Upper lobe of right lung (tissue), 1 donor: ENCODE data around the gene IBA57. TPM values are rescaled to one million over a fixed set of nuclear protein-coding genes. Genes with fewer than 3 reads are reported as not detected.
"Not testable (repeated sequence)": the region's sequence is repeated elsewhere in the genome, so short reads cannot be mapped to it uniquely, and the experiment has no call there.

Source experiments
- ATAC-seq: fragments of 200-7000 bp; cut with Tn5 transposase; one replicate; pipeline ENCODE4 v1.9.1; 2020; ENCODE audit warnings: mild to moderate bottlenecking, moderate library complexity
- DNase-seq: peaks from one replicate; pipeline ENCODE4 v3.0.0-alpha.2; 2020
- H3K27ac ChIP-seq: fragments of 200-600 bp; one replicate; pipeline ENCODE4 v1.8.0; 2022
- H3K27me3 ChIP-seq: fragments of 200-600 bp; one replicate; pipeline ENCODE4 v1.8.0; 2022; ENCODE audit warnings: mild to moderate bottlenecking
- H3K36me3 ChIP-seq: fragments of 200-600 bp; one replicate; pipeline ENCODE4 v1.8.0; 2022
- H3K4me1 ChIP-seq: fragments of 200-600 bp; one replicate; pipeline ENCODE4 v1.8.0; 2022
- H3K4me3 ChIP-seq: fragments of 200-600 bp; one replicate; pipeline ENCODE4 v1.8.0; 2022; ENCODE audit warnings: mild to moderate bottlenecking
- H3K9me3 ChIP-seq: fragments of 200-600 bp; one replicate; pipeline ENCODE4 v1.8.0; 2022
- intact Hi-C: fragments of 100-400 bp; cut with DNase I; formaldehyde crosslinking; loops from one replicate; pipeline ENCODE4 v1.11.0; 2022
- total RNA-seq: library from RNA; stranded (reverse); fragmentation: NEBNext Ultra II Directional; extraction: Animal tissue kit (Norgen Biotek cat#: 25700); gene quantifications from one replicate; pipeline ENCODE4 v1.2.1, GENCODE V29; 2021
- TF ChIP-seq, protein P1 (sequence below): fragments of 200-600 bp; IDR thresholded peaks from one replicate; pipeline ENCODE4 v1.8.0; 2022; ENCODE audit warnings: antibody characterized with exemption
- donor health status: DM: no; HTN: yes; CAD: no; lungs with severe emphysema.

The IBA57 gene
- total RNA-seq, 1 donor from 2014 or later, result 13.0 TPM

GRCh38 chr1:228217551-228218344 lies 52.1 kb downstream of the IBA57 start:
- Histone ChIP-seq H3K27me3 (no peaks in the 10 kb centered on the region), H3K27ac (no peak overlapping the region), H3K4me3 (no peak overlapping the region), H3K4me1 (peaks cover 4% of the 10 kb centered on the region), H3K36me3 (no peaks in the 10 kb centered on the region), H3K9me3 (no peaks in the 10 kb centered on the region)
- DNase-seq (no peak), ATAC-seq (no peak)
- TF ChIP-seq, protein P1, sequence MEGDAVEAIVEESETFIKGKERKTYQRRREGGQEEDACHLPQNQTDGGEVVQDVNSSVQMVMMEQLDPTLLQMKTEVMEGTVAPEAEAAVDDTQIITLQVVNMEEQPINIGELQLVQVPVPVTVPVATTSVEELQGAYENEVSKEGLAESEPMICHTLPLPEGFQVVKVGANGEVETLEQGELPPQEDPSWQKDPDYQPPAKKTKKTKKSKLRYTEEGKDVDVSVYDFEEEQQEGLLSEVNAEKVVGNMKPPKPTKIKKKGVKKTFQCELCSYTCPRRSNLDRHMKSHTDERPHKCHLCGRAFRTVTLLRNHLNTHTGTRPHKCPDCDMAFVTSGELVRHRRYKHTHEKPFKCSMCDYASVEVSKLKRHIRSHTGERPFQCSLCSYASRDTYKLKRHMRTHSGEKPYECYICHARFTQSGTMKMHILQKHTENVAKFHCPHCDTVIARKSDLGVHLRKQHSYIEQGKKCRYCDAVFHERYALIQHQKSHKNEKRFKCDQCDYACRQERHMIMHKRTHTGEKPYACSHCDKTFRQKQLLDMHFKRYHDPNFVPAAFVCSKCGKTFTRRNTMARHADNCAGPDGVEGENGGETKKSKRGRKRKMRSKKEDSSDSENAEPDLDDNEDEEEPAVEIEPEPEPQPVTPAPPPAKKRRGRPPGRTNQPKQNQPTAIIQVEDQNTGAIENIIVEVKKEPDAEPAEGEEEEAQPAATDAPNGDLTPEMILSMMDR, result no peak
- intact Hi-C loops, result no loop called here

- Histone ChIP-seq H3K4me3 (no peak overlapping the region), H3K27me3 (no peaks in the 10 kb centered on the region), H3K27ac (no peak overlapping the region), H3K9me3 (no peaks in the 10 kb centered on the region), H3K36me3 (no peaks in the 10 kb centered on the region), H3K4me1 (no peaks in the 10 kb centered on the region)
- no peak for ATAC-seq
- DNase-seq, result no peak
- TF ChIP-seq, protein P1, result no peak
- intact Hi-C loops, result no loop called here
Measured at GRCh38 chr1:228218513-228219244, 53.1 kb downstream of the IBA57 start.

DNA sequence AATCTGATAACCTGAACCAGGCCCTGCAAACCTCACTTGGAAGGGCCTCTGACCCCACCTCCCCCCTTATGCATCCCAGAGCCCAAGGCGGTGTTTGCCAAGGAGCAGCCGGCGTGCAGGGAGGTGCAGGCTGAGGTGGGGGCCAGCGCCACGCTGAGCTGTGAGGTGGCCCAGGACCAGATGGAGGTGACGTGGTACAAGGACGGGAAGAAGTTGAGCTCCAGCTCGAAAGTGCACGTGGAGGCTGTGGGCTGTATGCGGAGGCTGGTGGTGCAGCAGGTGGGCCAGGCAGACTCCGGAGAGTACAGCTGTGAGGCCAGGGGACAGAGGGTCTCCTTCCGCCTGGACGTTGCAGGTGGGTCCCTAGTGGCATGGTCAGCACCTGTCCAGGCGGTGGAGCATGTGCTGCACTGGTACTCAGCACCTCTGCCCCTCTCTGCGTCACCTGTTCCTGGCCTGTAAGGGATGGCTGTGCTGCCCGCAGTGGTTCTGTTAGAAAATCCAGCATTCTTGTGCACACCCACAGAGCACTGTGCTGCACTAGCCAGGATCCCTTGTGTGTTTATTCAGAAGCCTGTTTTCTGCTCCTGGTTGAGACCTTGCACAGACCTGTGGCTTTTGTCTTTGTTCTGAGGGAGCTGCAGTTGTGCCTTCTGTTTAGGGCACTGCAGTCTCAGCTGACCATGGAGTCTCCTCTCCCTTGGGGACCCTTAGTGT lies 53.8 kb downstream of the IBA57 start:
- no peak overlapping the region for H3K27ac ChIP-seq
- TF ChIP-seq, protein P1, result no peak
- no peak overlapping the region for H3K4me3 ChIP-seq
- no peaks in the 10 kb centered on the region for H3K36me3 ChIP-seq
- H3K4me1 ChIP-seq, result no peaks in the 10 kb centered on the region
- no peaks in the 10 kb centered on the region for H3K27me3 ChIP-seq
- ATAC-seq (no peak), DNase-seq (no peak)
- intact Hi-C loops, result no loop called here
- no peaks in the 10 kb centered on the region for H3K9me3 ChIP-seq

DNA sequence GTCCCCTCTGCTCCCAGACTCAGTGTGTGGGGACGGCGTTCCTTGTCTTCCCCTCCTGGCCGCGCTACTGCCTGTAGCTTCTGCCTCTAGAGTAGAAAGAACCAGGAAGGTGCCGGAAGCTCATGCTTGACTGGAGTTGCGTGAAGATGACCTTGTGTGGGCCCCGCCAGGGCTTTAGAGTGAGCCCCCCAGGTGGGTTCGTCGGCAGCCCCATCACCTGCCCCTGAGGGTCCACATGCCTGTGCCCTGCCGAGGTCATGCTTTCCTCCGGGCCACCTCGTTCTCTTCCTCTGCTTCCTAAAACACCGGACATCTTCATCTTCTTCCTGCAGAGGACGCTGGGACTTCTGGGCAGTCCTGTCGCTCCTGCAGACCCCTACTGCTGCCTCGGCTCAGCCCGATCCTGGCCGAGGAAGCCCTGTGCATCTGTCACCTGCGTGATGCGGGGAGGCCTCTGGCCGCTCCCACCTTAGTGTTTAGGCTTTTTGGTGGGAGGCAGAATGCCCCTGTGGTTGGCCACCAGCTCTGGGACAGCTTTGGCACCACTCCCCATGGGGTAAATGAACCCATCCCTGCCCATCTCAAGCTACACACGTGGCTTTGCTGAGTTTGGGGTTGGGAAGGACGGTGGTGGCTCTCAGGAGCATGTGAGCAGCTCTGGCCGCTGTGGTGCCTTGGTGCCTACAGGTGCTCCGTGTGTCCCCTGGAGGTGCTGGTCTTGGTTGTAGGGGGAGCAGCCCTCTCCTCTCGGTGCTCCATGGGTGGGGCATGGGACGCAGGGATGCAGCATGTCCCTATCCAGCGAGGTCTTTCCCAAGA lies 54.6 kb downstream of the IBA57 start:
- intact Hi-C loops, result no loop called here
- DNase-seq (no peak), ATAC-seq (no peak)
- H3K4me1 ChIP-seq, result no peaks in the 10 kb centered on the region
- TF ChIP-seq, protein P1, result no peak
- no peak overlapping the region for H3K27ac ChIP-seq
- no peaks in the 10 kb centered on the region for H3K9me3 ChIP-seq
- H3K27me3 ChIP-seq, result no peaks in the 10 kb centered on the region
- H3K36me3 ChIP-seq, result no peaks in the 10 kb centered on the region
- no peak overlapping the region for H3K4me3 ChIP-seq

DNA sequence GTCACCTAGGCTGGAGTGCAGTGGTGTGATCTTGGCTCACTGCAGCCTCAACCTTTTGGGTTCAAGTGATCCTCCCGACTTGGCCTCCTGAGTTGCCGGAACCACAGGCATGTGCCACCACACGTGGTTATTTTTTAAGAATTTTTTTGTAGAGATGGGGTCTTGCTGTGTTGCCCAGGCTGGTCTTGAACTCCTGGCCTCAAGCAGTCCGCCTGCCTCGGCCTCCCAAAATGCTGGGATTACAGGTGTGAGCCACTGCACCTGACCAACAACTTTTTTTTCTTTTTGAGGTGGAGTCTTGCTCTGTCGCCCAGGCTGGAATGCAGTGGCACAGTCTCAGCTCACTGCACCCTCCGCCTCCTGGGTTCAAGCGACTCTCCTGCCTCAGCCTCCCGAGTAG lies 55.5 kb downstream of the IBA57 start:
- H3K9me3 ChIP-seq, ATAC-seq, H3K36me3 ChIP-seq, H3K4me1 ChIP-seq, H3K27me3 ChIP-seq, intact Hi-C loops, H3K27ac ChIP-seq, DNase-seq, H3K4me3 ChIP-seq: not testable (repeated sequence)
